Retina (tissue), 1 donor: ENCODE data around the gene PLSCR3.
A peak's percentile ranks its signal among the peaks of the same experiment; 100 is the strongest.

Source experiments
- DNase-seq: peaks from one replicate; pipeline ENCODE4 v3.0.0-alpha.2; 2016

Gene PLSCR3

GRCh38 chr17:7394452-7395191 lies at the start of gene PLSCR3:
Gene PLSCR3, minus strand, starts transcription at chr17:7394525. Its CDS starts 415 bp downstream, at chr17:7394110.
- DNase-seq = peak; percentile 92

DNA sequence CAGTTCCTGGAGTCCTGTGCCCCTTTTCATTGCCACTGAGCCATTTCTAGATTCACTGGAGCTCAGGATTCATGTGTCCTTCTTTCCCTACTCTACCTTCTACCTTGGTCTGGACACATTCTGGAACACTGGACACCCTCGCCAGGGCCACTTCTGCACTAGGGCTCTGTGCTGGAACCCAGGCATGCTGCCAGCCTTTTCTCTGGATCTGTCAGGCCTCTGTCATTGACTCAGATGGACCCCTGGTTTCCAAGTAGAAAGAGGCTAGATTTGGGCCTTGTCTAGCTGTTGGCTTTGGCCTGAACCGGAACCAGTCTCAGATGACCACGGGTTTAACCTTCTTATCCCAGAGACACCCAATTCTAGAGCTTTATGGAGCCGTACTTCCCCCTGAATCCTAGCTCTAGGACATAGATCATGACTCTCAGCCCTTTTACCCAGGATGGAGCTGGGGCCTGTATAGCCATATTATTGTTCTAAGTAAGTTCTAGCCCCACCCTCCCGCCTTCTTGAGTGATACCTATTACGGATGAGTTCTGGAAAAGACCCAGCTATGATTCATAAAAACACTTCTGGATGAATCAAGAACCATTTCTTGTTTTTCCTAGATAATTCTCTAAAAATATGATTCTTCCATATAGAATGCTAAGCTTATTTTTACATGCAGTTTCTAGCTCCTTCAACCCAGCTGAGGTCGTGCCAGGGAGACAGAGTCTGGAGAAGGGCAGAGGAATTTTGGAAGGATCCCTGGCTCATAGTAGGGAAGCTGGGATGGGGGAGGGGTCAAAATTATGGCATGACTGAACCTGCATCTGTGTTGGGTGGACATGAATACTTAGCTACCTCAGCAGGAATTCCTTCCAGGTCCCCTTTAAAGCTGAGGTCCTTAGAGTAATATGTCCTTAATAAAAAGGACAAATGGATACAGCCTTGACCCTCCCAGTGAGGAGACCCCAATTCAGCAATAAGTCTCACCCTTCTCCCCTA lies 49.5 kb upstream of the PLSCR3 start:
- DNase-seq = no peak

- DNase-seq = no peak
Measured at GRCh38 chr17:7442142-7442541, 47.8 kb upstream of the PLSCR3 start.

GRCh38 chr17:7441266-7441665 lies 46.9 kb upstream of the PLSCR3 start:
- no peak for DNase-seq

DNA sequence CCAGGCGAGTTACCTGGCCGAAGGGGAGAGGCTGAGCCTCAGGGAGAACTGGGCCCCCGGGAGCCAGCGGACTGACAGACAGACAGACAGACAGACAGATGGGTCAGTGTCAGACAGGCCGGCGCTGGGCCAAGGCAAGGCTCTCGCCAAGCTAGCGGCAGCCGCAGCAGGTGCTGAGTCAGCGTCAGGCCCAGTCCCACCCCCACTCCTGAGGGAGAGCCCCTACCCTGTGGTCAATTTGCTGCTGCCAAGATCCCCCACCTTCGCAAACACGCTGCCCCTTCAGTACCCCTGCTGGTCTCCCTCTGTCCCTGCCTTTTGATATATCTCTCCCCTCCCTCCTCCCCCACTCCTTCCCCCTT lies 46.5 kb upstream of the PLSCR3 start:
- no peak for DNase-seq

DNA sequence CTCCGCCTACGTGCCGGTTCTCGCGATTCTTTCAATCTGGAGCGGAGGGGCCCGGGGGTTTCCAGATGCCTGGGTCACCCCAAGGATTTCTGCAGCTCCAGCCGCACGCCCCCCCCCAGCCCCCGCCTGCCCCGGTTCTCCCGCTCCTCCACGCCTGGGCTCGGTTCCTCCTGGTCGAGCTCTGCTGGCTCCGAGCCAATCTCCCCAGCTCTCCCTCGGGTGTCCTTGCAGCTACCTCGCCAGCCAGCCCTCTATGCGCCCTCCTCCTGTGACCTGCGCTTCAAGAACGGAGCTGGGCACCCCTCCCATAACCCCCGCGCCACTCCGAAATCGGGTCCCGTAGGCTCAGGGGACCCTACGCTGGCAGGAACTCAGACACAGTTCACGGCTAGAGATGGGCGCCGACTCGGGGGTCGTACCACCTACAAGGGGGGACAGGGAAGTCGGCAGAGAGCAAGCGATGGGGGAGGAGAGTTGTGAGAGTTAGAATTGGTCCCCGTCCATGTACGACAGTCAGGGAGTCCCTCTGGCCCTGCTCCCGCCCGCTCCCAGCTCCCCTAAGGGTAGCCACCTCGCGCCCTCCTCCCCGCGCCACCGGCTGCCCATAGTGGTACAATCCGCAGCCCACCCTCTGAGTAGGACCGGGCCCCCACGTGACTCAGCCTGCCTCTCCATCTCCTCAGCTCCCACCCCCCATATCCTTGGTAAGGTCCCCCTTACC lies 45.9 kb upstream of the PLSCR3 start:
- DNase-seq = peak; percentile 95

DNA sequence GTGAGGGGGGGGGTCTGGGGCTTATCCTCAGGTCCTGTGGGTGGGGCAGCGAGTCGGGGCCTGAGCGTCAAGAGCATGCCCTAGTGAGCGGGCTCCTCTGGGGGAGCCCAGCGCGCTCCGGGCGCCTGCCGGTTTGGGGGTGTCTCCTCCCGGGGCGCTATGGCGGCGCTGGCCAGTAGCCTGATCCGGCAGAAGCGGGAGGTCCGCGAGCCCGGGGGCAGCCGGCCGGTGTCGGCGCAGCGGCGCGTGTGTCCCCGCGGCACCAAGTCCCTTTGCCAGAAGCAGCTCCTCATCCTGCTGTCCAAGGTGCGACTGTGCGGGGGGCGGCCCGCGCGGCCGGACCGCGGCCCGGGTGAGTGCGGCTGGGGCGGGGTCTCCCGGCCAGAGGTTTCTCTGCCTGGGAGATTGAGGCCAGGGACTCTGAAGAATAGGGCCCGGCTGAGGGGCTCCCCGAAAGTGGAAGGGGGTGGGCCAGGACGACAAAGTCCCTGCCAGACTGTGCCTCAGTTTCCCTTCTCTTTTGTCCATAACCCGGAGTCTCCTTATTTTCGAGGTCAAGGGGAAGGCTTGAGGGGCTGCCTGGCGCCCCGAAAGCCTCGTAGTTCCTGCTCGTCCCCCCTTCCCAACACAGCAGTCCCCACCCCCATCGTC lies 45.3 kb upstream of the PLSCR3 start, which contains the start of gene FGF11:
TSS of gene FGF11 (plus strand) at position 51 of the 651 bp plus-strand sequence. CDS start at position 160, 109 bp downstream.
- DNase-seq = peak; percentile 54

DNA sequence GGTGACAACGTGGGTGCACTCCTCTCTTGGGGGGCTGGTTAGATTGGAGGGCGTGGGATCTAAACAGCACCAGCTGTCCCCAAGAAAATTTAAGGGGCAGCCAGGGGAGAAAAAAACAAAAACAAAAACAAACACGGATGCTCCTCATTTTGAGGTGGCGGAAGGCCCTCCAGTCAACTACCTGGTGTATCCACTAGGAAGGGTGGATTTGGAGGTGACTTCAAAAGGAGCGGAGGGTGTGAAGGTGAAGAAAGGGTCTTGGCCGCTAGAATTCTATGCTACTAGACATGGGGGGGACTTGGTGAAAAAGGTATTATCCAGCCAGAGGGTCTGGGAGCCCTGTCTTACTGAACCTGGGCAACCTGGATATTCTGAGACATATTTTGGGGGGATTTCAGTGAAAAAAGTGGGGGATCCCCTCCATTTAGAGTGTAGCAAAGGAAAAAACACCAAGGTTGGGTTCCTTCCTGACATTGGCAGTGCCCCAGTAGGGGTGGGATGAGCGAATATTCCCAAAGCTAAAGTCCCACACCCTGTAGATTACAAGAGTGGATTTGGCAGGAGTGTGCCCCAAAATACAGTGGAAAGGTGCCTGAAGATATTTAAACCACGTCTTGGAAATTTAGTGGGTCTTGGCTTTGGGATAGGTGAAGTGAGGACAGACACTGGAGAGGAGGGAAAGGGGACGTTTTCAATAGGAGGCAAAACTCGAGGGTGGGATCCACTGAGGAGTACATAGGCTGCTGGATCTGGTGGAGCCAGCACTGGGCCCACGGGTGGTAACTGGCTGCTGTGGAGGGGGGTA lies 44.5 kb upstream of the PLSCR3 start:
- no peak for DNase-seq

GRCh38 chr17:7437950-7438614 lies 43.8 kb upstream of the PLSCR3 start:
- DNase-seq = peak; percentile 78

GRCh38 chr17:7437369-7437863 lies 43.1 kb upstream of the PLSCR3 start:
- peak; percentile 32 for DNase-seq

- peak; percentile 91 for DNase-seq
Measured at GRCh38 chr17:7436556-7437368, 42.4 kb upstream of the PLSCR3 start.

- DNase-seq = peak; percentile 62
Measured at GRCh38 chr17:7435676-7436555, 41.6 kb upstream of the PLSCR3 start.

- no peak for DNase-seq
Measured at GRCh38 chr17:7432296-7432695, 38.0 kb upstream of the PLSCR3 start.

DNA sequence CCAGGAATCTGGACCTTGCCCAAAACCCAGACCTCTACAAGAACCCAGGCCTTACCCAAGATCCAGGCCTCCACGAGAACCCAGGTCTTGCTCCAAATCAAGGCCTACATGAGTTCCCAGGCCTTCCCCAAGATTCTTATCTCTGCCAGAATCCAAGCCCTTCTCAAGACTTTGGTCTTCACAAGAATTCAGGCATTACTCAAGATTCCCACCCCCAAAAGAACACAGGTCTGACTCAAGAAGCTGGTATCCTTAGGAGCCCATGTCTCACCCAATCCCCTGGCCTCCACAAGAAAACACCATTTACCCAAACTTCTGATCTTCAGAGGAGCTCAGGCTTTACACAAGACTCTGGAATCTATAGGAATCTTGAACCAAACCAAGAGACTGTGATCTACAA lies 36.9 kb upstream of the PLSCR3 start:
- no peak for DNase-seq

GRCh38 chr17:7429722-7430121 lies 35.4 kb upstream of the PLSCR3 start:
- DNase-seq = no peak

DNA sequence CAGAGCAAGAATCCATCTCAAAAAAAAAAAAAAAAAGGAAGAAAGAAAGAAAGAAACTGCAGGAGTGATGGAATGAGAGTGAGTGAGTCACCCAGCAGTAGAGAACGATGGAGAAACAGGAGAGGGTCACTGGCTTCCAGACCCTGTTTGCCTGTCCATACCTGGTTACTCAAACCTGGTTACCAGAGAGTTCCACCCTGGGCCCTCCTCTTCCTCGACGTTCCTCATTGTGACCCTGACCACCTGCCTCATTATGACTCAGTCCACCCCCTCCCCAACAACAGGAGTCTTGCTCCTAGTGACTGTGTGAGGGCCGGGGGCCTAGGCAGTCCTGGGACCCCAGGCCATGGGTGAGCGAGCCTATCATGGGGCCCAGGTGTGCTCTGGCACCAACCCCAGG lies 34.2 kb upstream of the PLSCR3 start, which contains the start of gene SPEM3:
TSS of gene SPEM3 (plus strand) at position 301 of the 400 bp plus-strand sequence. CDS start at position 347, 46 bp downstream.
- DNase-seq = no peak

DNA sequence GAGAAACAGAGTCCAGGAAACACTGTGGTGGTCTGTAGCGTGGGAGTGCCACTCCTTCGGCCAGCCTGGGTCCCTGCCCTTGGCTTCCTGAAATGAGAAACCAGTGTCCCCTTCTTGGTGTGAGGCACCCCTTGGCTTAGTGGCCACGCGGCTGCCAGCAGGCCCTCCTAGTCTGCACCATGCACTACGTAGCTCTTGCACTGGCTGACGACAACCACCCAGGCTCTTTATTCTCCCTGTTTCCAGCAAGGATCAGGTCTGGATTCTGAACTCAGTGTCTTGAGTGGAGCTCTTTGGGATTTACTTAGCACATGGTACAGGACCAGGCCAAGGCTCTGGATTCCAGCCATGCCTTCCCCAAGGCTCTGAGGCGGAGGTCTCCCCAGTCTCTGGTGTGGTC lies 33.2 kb upstream of the PLSCR3 start:
- no peak for DNase-seq

DNA sequence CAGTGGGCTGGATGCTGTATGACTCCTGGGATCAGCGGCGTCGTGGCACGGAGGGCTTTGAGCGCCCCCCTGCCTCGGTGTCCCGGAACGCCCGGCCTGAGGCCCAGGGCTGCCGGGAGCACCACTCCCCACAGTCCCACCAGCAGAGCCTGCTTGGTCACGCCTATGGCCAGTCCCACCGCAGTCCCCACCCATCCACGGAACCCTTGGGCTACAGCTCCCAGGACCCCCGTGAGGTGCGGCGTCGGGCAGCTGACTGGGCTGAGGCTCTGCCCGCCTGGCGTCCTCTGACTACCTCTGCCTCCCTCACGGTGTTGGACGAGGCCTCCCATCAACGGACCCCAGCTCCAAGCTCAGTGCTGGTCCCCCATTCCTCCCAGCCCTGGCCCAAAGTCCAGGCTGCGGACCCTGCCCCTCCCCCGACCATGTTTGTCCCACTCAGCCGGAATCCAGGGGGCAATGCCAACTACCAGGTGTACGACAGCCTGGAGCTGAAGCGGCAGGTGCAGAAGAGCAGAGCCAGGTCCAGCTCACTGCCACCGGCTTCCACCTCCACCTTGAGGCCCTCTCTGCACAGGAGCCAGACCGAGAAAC lies 32.7 kb upstream of the PLSCR3 start:
- no peak for DNase-seq
